Putamen (tissue), 1 donor: Measurements from ENCODE around the gene UGT3A2.
"Not testable (repeated sequence)": the region's sequence is repeated elsewhere in the genome, so short reads cannot be mapped to it uniquely, and the experiment has no call there.

Experiments used
- DNase-seq: peaks from one replicate; pipeline ENCODE4 v3.0.0-alpha.2; 2016; ENCODE audit warnings: low spot score

Gene UGT3A2

GRCh38 chr5:36052538-36052937, 14.1 kb downstream of the UGT3A2 start:
- no peak for DNase-seq

- DNase-seq = no peak
These were observed 16.7 kb downstream of the UGT3A2 start for GRCh38 chr5:36049949-36050348.

- no peak for DNase-seq
These were observed 19.1 kb downstream of the UGT3A2 start for GRCh38 chr5:36047384-36048160.

- DNase-seq = no peak
These were observed 20.8 kb downstream of the UGT3A2 start for GRCh38 chr5:36045895-36046294.

GRCh38 chr5:36041537-36041845, 25.2 kb downstream of the UGT3A2 start:
- no peak for DNase-seq

GRCh38 chr5:36040651-36041536, 25.8 kb downstream of the UGT3A2 start:
- no peak for DNase-seq

GRCh38 chr5:36035696-36036095, 31.0 kb downstream of the UGT3A2 start:
- DNase-seq = no peak

- DNase-seq = not testable (repeated sequence)
These were observed 32.0 kb downstream of the UGT3A2 start for GRCh38 chr5:36034536-36035134.

- DNase-seq = no peak
These were observed 33.2 kb downstream of the UGT3A2 start for GRCh38 chr5:36033486-36033885.

- DNase-seq = no peak
These were observed 33.6 kb downstream of the UGT3A2 start for GRCh38 chr5:36033047-36033446.

GRCh38 chr5:36031223-36031622, 35.5 kb downstream of the UGT3A2 start:
- no peak for DNase-seq

- peak; percentile 74 for DNase-seq
These were observed 36.8 kb downstream of the UGT3A2 start for GRCh38 chr5:36029914-36030313.

GRCh38 chr5:36028816-36029465, 37.7 kb downstream of the UGT3A2 start:
- DNase-seq = no peak

- no peak for DNase-seq
These were observed 39.0 kb downstream of the UGT3A2 start for GRCh38 chr5:36027711-36028110.

- no peak for DNase-seq
These were observed 39.8 kb downstream of the UGT3A2 start for GRCh38 chr5:36026706-36027465.

- DNase-seq = not testable (repeated sequence)
These were observed 44.4 kb downstream of the UGT3A2 start for GRCh38 chr5:36022246-36022645.

- not testable (repeated sequence) for DNase-seq
These were observed 47.1 kb downstream of the UGT3A2 start for GRCh38 chr5:36019584-36019983.

- DNase-seq = no peak
These were observed 49.1 kb downstream of the UGT3A2 start for GRCh38 chr5:36017622-36018021.

GRCh38 chr5:36017004-36017403, 49.7 kb downstream of the UGT3A2 start:
- DNase-seq = no peak

GRCh38 chr5:36013182-36013581, 53.5 kb downstream of the UGT3A2 start:
- no peak for DNase-seq

GRCh38 chr5:36009698-36010097, 57.0 kb downstream of the UGT3A2 start:
- DNase-seq = no peak

- no peak for DNase-seq
These were observed 59.3 kb downstream of the UGT3A2 start for GRCh38 chr5:36007366-36007765.
